ENCODE results near the gene PID1.

Gene PID1

DNA sequence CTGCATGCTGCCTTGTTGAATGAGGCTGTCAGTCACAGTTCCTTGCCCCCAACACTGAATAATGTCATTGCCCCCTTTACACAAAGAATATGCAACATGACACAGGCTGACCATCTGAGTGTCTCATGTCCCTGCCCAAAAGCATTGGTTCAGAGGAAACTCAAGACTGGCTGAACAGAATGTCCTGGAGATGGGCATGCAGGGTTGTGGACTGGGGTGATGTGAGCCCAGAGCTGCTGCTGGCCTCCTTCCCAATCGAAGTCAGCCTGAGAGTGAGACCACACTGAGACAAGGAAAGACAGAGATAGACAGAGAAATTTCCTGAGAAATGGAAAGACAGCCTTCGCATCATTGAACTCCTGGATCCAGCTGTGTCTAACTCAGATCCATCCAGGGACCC, 110.1 kb downstream of the PID1 start:
- DNase-seq: no peak

DNA sequence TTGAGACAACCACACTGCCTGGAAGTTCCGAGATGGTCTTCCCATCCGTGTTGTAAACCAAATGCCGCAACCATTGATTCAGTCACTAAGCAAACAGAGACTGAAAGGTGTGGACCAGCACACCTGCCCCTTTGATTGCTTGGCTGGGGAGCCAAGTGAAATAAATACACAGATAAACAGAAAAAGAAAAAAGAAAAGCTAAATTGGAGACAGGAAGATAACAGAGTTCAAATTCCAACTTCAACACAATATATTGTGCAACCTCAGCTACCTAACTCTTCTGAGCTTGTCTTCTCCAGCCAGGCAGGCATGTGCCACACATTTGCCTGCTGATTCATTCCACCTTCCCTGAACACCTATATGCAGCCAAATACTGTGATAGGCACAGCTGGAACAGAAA, 110.9 kb downstream of the PID1 start:
- no peak for DNase-seq

DNA sequence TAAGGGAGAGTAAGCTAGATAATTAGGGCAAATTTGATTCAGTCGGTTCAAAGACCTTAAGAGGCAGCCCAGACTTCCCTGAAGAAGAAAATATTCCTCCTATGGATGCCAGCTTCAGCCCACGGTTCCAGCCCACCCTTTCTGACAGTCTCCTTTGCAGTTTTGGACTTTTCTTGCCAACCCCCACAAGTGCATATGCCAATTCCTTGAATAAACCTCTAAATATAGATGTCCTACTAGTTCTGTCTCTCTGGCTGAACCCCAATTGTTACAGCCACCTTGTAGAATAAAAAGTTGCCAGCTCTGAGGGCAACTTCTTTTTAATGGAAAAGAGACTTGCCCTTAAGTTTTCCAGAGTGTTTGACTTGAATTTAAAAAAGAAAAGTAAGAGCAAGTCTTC, 111.7 kb downstream of the PID1 start:
- no peak for DNase-seq

DNA sequence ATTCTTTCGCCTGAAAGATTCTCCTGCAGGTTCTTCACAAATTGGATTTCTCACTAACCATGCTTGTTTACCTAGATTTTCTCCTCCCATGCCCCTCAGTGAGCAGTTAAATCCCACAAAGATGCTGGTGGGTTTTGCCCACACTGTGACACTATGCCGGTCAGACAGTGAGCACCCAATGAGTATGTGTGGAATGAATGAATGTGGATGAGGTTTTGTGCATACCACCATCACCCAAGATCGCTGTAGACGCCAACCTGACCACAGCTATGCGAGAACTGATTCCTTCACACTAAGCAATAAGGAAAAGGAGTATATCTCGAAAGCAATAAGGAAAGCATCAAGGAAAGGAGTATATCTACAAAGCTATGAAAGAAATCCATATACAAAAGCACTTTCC, 116.7 kb downstream of the PID1 start:
- no peak for DNase-seq

DNA sequence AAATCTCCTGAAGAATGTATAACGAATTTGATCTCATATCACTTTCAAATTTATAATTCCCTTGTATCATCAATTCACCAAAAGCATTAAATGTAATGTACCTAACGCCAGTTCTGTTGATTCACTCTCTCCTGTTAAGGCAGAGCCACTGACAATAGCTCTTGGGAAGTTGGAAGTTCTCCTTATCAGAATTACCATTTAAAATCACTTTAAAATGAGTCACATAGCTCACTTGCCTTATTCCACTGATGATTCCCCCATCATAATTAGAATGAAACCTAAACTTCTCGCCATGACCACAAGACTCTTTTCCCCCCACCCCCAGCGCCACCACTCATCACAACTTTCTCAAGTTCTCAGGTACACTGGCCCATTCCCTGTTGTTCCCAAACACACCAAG, 117.1 kb downstream of the PID1 start:
- no peak for DNase-seq

DNA sequence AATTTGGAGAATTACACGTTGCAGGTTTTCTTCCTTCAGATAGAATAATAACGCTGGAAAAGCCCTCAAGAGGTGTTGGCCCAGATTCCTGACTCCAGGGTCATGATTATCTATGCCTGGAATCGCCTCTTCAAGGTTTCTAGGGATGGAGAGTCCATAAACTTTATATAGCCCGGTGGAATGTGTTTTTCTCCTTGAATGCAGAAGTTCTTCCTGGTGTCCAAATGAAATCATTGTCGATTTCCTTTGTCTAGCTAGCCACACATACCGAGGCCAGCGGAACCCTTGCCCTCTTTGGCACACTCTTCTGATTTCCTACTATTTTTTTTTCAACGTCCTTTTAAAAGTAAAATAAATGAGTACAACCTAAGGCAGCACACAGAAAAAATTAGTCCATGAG, 117.8 kb downstream of the PID1 start:
- DNase-seq: no peak

DNA sequence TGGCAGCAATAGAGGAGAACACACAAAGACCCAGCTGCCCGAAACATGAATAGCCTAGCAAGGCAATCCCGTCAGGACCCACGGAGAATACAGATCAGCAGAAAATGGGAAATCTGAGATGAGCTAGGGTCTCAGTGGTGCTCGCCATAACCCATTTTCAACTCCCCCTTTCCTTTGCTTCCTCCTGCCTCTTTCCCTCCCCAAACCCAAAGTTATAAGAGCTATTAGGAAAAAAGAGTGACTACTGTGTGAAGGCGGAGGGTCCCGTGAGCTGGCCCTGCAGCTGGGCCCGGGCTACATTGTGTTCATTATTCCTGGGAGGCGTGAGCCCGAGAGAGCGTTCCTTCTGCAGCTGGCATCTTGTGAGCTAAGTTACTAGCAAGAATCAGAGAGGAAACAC, 118.4 kb downstream of the PID1 start:
- DNase-seq: no peak

DNA sequence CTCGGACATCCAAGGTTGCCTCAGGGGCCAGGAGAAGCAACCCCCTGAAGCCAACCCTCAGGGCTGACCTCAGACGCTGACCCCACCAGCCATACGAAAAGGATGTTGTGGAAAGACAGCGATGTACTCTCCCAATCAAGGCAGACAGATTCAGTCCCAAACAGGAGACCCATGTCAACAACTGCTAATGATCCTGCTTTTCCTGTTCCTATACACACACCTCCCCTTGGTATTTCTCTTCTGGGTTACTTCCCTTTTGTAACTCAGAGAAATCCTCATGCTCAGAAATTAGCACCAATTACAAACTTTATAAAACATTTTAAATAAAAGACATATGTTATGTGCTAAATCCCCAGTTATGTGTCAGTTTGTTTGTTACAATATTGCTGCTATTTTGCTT, 120.8 kb downstream of the PID1 start:
- no peak for DNase-seq

DNA sequence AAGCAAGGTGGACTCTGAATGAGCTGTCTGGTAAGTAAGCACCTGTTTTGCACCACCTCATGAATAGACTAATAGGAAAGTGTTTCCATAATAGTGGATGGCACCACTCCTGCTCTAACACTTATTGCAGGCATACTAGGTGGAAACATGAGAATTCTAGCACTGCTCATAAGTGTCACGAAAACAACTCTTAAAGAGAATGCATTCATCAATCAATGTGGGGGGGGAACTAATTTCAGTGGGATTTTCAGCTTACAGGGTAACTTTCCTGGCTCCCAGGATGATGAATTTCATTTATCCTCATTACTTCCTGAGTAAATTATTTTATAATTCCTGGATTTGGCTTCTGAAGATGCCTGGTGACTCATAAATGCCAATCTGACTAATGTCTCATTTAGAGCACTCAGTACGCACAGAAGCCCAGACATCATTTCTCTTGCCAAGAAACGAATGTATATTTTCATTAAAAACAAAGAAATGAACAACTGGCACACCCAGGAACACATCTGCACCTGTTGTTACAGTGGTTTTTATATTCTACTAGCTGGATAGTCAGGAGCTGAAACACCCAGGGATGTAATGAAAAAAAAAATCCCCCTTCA, 129.6 kb downstream of the PID1 start:
- no peak for DNase-seq

DNA sequence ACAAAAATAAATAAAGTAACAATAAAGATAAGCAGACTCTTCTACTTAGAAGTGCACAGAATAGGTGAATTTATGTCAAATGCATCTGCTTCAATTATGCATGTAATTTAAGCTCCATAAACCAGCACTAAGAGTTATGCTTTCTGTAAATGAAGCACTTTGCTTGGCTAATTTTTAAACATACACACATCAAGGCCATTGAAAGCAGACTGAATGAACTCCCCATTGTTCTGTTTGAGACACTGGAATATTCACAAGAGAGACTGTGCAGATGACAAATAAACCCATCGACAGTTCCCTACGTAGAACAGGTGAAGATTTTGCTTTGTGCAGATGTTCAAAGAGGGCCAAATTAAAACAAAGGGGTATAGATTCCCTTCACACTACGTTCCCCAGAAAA, 133.4 kb downstream of the PID1 start:
- no peak for DNase-seq

DNA sequence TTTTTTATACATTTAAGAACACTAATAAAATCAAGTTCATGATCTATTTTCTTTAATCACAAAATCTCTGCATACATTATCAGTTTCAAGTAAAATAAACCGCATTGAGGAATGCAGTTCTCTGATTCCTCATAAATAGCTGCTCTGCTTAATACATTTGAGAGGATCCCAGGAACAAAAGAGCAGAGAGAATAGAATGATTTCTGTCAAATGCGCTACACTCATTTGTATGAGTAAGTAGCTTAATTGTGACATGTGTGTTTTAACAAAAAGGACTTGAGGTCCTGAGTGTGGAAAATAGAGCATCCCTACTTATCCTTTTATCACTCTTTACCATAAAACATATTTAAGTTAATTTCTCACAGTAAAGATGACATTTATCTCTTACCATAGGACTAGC, 134.0 kb downstream of the PID1 start:
- DNase-seq: no peak

DNA sequence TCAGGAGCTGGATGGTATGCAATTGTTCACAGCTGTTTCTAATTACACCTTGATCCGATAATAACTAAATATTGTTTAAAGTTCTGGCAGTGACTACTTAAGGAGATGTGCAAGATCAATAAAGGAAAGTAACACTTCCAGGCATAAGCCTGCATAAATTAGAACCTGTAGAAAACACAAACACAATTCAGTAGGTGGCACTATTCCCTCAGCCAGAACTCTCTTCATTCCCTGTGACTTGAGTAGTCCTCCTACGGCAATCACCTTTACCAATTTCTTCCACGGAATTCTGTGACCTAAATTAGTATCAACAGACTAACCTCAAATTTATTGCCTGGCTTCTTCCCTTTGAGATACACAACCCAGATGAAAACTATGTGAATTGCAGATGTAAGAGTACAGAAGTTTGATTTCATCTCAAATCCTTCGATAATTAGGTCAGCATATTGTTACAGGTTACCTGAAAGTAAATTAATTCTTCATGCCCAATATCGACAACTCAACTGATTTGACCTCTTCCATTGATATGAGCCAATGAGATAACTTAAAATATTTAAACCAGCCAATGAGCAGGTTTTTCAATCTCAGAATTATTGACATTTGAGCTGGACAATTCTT, 137.8 kb downstream of the PID1 start:
- DNase-seq: no peak

DNA sequence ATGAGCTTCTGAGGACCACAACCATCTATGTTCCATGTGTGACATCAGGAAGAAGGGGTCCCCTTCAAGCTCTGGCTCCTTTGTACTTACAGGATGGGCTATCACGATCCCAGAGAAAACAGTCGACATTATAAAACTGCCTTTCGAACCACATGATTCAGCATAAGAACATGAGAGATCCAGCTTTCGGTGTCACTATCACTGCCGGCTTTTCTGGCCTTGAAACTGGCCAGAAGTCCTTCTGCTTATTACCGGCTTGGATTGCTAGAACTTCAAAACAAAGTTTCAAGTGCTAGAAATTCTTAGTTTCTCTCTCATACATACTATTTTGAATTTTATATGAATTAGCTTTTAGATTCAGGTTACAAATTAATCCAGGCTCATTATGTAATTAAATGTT, 138.9 kb downstream of the PID1 start:
- DNase-seq: no peak

DNA sequence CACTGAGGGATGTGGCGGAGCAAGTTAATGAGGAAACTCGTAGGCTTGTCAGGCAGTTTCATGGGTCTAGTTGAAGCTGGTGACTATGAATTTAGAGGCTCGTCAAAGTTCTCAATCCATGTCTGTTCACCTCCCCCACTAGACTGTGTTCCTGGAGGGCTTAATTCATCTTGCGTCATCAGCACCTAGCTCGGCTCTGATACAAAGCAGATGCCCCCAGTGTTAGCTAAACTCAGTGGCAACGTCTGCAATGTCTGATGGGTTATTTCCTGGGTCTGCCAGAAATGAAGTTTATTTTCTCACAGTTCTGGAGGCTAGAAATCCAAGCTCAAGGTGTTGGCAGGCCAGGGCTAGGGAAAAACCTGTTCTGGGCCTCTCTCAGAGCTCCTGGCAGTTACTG, 140.6 kb downstream of the PID1 start:
- DNase-seq: no peak

DNA sequence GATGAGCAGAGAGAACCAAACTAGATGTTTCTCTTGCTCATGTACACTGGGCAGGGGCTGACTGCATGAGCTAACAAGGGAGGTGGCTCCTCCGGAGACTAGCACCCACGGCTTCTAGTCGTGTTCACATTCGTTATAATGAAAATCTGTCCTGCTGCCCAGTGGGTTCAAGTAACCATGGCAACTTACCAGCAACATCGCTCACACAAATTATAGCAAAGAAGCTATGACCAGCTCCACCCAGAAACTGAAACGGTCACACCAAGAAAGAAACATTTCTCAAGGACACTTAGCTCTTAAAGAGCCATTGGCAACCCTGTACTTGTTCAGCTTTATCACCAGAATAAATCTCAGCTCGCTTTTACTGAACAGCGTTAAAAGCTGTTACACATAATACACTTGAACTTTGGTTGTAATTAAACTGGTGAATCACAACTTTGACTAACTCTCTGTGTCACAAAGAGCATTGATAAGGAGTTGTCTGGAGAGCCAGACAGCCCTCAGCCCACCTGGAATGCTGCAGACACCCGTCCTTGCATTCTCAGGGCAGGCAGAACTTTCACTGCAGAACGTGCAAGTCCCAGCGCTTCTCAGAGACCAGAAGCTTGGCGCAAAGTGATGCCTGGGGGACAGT, 141.2 kb downstream of the PID1 start:
- no peak for DNase-seq

DNA sequence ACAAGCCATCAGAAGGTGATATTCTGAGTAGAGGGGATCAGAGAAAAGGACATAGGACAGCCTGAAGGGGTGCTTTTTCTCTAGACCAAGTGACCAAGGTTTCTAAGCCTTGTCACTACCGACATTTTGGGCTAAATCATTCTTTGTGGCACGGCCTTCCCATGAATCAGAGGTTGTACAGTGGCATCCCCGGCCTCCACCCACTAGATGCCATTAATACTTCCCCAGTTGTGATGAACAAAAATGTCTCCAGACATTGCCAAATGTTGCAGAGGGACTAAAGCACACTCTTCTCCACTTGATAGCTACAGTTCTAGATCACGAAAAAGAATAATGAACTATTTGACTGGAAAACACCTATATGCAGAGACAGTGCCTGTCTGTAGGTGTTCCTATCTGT, 143.6 kb downstream of the PID1 start:
- DNase-seq: no peak

DNA sequence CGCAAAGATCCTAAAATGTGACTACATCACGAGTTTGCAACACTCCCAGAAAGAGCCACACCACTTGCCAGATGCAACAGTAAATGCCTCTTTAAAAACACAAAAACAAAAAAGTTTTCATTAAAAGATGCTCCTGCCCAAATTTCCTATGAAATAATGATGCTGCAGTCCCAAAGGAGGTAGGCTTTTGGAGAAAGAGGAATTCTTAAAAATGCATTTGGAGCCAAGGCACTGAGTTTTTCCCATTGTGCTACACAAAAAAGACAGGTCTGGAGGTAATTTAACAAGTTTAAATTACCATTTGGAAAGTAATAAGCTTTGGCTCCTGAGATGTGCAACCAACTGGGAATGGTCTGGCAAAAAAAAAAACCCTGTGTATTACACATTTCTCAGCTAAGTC, 145.0 kb downstream of the PID1 start:
- no peak for DNase-seq

DNA sequence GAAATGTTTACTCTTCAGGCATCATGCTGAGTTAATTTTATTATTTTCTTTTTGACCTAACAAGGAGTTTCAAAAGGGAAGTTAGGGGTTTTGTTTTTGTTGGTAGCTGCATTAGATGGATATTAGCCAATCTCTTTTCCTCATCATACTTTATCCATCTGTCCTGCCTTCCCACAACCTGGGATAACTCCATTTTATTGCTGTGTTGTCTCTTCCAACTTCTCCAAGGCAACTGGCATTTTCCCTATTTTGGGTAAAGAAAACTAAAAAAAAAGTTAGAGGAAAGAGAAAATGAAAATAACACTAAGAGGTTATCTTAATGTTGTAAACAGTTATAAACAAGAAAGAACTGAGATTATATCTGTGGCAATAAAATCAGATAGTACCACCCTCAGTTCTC, 147.0 kb downstream of the PID1 start:
- no peak for DNase-seq

DNA sequence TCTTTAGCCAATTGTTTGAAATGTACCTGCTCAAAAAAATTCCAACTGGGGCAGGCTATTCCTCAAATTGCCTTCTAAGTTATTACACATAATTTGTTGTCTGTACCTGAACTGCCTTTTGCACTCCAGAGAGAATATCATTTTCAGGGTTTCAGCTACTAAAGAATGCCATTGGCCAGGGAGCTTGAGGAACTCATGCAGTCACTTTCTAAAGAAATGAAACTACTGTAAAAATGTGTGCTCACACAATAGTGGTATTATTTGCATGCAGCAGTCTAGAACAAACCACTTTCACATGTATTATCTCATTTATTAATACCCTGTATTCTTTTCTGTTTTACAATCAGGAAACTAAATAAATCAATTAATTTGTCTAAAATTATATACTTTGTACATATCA, 152.2 kb downstream of the PID1 start:
- DNase-seq: no peak

DNA sequence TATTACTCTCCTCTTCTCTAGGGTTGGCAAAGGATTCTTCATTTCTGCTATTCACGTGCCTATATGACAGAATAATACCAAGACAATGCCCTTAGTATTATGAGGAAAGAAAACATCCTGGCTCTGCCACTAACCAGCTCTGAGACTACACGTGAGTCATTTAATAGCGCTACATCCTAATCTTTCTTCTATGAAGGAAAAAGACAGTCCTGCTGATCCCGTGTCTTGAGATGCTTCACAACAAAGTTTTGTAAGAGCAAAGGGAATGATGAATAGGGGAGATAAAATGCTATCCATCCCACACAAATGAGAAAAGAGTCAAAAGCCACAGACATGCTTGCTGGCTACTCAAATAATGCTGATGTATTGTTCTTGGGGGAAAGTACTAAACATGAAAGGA, 152.8 kb downstream of the PID1 start:
- no peak for DNase-seq

DNA sequence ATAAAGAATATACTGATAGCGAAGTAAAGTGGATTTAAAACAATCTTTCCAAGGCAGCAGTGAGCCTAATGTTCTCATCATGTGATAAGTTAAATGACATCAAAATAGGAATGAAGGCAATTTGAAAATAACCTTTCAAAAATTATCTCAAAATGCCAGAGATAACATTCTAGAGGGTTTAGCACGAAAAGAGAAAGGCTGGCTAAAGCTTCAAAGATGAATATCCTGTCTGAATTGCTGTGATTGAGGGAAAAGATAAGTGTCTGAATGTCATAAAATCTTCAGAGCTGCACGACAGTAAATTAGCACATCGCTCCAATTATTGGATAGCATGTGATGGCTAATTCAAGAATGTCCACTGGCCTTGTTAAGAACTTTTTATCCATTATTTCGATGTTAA, 159.3 kb downstream of the PID1 start:
- no peak for DNase-seq

DNA sequence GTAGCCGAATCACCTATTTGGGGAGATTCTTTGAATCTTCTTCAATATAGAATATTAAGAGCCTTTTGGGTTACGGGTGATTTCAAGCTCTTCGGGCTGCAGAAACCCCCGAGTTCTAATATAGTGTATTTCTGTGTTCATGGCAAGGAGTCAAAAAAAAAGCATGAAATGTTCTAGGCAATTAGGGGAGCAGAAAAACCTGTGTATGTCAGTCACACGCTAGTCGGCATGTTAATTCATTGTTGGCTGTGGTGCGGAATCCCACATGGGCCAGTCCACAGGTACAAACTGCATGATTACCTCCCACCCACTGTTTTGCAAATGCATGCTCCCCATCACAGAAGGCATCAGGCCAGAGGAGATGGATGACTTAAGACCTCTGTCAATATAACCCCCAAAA, 161.9 kb downstream of the PID1 start:
- no peak for DNase-seq

DNA sequence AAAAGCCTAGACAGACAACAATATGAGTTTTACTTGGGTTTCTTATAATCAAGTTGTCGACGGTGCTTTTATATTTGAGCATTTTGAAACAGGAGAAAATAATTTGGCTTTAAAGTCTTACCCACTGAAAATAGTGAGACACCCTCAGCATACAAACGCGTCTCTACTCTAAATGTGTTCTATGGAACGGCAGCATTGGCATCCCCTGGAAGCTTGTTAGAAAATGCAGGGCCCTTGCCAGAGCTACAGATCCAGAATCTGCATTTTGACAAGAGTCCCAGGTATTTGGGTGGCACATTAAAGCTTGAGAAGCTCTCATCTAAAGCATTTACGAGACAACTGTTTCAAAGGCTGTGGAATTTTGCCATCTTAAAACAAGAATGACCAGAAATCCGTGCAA, 163.5 kb downstream of the PID1 start:
- no peak for DNase-seq

DNA sequence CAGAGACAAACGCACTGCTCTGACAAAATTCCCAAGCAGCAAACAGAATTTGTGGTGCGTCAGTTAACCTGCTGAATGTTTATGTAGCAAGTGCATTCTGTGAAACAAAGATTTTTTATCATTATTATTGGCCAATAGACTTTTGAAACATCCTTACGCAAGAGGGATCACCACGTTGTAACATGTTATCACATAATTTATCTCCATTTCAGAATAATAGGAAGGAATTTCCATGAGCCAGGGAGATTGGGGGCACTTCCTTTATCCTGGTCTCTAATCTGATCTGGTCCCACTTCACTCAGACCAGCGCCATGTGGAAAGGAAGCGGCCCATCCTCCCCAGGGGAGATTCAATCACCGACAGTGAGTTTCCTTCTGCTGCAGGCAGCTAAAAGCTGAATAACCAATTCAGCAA, 166.1 kb downstream of the PID1 start:
- DNase-seq: no peak

DNA sequence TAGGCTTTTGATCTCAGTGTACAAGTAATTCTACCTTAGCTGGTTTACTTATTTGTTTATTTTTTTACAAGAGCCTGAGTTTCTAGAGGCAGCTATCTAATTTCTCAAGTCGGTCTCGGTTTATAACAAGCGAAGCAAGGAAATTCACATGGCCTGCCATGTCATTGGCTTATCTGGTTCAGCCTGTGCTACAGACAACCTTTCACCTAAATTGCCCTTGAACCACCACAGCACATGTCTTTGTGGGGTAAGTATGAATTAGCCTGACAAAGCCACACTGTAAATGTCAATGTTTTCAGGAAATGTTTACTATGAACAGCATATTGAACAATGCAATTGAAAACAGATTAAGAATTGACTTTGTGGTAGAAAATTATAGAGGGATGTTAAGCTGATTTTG, 167.1 kb downstream of the PID1 start:
- no peak for DNase-seq

Measured in activated CD4-positive, alpha-beta T cell treated with anti-CD3 and anti-CD28 coated beads, Interleukin-2, Interleukin-6, amounts not matched to agents 100 ng/mL and 50 ng/mL, durations not matched to agents 16 hours and 8 hours (primary cell).